A549 treated with AZD9567 at 1 μM for 4 hours (cell line): ENCODE data around the gene FEV. TPM values are rescaled to one million over a fixed set of nuclear protein-coding genes. Genes with fewer than 3 reads are reported as not detected.

Experiments
- total RNA-seq: library from RNA; stranded (reverse); fragments of 200-300 nt; extraction: Qiagen RNA extraction; gene quantifications from 5 replicates; pipeline ENCODE4 v1.2.3, GENCODE V29; 2022; ENCODE audit not compliant: insufficient read depth

FEV gene
- 0.03 TPM in 1 of 5 replicates, not detected in the others for total RNA-seq

GRCh38 chr2:218985021-218985324, at the start of gene FEV:
FEV (minus strand) TSS chr2:218985184; CDS start chr2:218985075, 109 bp downstream.

GRCh38 chr2:218993345-218994315, 8.6 kb upstream of the FEV start, which contains the start of gene CRYBA2:
CRYBA2 (minus strand) TSS chr2:218993422; CDS start chr2:218993176, 246 bp downstream.

GRCh38 chr2:218959141-218959731, 25.7 kb downstream of the FEV start, which contains the start of gene CDK5R2:
CDK5R2 (plus strand) TSS chr2:218959666; CDS start chr2:218959821, 155 bp downstream.

Other genes with a start within 250 kb of the FEV start
- 0.11 to 0.23 TPM (median 0.16 TPM) in 4 of 5 replicates, not detected in the other for gene CYP27A1, start 203.0 kb downstream of the FEV start, total RNA-seq
- 0.03 TPM in 1 of 5 replicates, not detected in the others for gene PRKAG3, start 153.4 kb downstream of the FEV start, total RNA-seq
- gene WNT6, start 125.4 kb downstream of the FEV start, total RNA-seq: 0.18 to 0.25 TPM (median 0.23 TPM) in 4 of 5 replicates, not detected in the other
- gene WNT10A, start 104.3 kb downstream of the FEV start, total RNA-seq: 0.06 to 0.14 TPM (median 0.11 TPM) in 4 of 5 replicates, not detected in the other
- 2.9 to 5.3 TPM (median 4.8 TPM) in 5 replicates for gene CDK5R2, start 25.5 kb downstream of the FEV start, total RNA-seq
- gene CRYBA2, start 8.2 kb upstream of the FEV start, total RNA-seq: not detected in 5 replicates
- 0.13 to 0.22 TPM (median 0.18 TPM) in 4 of 5 replicates, not detected in the other for gene CFAP65, start 56.3 kb upstream of the FEV start, total RNA-seq
- 0.27 to 0.62 TPM (median 0.46 TPM) in 4 of 5 replicates, not detected in the other for gene IHH, start 75.7 kb upstream of the FEV start, total RNA-seq
- gene NHEJ1, start 175.6 kb upstream of the FEV start, total RNA-seq: 14.5 to 40.0 TPM (median 16.5 TPM) in 5 replicates
- gene SLC23A3, start 184.8 kb upstream of the FEV start, total RNA-seq: 0.68 to 1.2 TPM (median 0.92 TPM) in 4 of 5 replicates, not detected in the other
- gene CNPPD1, start 191.7 kb upstream of the FEV start, total RNA-seq: 42.4 to 47.3 TPM (median 45.6 TPM) in 5 replicates
- gene RETREG2, start 193.1 kb upstream of the FEV start, total RNA-seq: 61.8 to 86.6 TPM (median 81.2 TPM) in 5 replicates
- gene ZFAND2B, start 221.6 kb upstream of the FEV start, total RNA-seq: 19.0 to 24.6 TPM (median 21.7 TPM) in 5 replicates
- gene ABCB6, start 233.8 kb upstream of the FEV start, total RNA-seq: 27.7 to 35.3 TPM (median 30.6 TPM) in 5 replicates
- 37.4 to 46.2 TPM (median 40.8 TPM) in 5 replicates for gene ATG9A, start 244.5 kb upstream of the FEV start, total RNA-seq
- gene ANKZF1, start 244.6 kb upstream of the FEV start, total RNA-seq: 14.6 to 31.0 TPM (median 19.9 TPM) in 5 replicates